ENCODE measurements around the gene TCEANC2.
"Not testable (repeated sequence)": the region's sequence is repeated elsewhere in the genome, so short reads cannot be mapped to it uniquely, and the experiment has no call there.

The TCEANC2 gene

DNA sequence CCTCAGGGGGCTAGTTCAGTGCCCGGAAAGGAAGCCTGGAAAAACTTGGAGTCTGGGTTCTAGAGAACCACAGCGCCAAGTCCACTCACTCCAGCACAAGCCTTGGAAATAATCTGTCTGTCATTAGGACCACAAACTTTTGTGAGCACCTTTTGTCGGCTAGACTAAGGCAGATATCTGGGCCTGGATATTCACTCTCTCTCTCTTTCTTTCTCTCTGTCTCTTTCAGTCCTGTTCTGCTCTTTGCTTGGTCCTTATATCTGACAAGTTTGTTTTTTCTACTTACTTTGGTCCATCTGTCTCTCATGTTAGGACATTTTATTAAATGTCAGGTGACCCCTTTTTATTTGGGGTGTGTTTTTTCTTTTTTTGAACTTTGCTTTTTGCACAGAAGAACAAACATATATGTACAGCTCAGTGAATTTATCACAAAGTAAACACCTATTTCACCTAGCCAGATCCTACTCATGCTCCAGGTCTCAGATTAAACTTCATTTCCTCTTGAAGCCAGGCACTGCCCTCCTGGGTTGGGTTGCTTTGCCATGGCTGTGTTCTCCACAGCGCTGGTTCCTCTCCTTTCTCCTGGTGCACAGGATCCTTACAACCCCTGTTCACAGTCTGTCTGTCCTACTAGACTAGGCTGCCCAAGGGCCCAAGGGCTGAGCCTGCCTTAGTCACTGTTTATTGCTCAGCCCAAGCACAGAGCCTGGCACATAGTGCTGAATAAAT lies 40.8 kb downstream of the TCEANC2 start:
- TF ChIP-seq, protein P1, sequence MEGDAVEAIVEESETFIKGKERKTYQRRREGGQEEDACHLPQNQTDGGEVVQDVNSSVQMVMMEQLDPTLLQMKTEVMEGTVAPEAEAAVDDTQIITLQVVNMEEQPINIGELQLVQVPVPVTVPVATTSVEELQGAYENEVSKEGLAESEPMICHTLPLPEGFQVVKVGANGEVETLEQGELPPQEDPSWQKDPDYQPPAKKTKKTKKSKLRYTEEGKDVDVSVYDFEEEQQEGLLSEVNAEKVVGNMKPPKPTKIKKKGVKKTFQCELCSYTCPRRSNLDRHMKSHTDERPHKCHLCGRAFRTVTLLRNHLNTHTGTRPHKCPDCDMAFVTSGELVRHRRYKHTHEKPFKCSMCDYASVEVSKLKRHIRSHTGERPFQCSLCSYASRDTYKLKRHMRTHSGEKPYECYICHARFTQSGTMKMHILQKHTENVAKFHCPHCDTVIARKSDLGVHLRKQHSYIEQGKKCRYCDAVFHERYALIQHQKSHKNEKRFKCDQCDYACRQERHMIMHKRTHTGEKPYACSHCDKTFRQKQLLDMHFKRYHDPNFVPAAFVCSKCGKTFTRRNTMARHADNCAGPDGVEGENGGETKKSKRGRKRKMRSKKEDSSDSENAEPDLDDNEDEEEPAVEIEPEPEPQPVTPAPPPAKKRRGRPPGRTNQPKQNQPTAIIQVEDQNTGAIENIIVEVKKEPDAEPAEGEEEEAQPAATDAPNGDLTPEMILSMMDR (IDR thresholded peaks at IDR 0.05; ENCODE audit: low read depth, low read length), result no peak
- DNase-seq (ENCODE audit: extremely low read depth, low read depth), result no peak

DNA sequence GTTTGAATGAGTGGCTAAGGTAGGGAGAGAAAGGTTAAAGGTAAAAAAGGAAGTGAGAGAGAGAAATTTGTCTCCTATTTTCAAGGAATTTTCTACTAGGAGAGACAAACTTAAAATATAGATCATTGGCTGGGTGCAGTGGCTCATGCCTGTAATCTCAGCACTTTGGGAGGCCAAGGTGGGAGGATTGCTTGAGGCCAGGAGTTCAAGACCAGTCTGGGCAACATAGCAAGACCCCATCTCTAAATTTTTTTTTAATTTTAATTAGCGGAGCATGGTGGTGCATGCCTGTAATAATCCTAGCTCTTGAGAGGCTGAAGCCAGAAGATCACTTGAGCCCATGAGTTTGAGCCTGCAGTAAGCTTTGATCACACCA lies 41.3 kb downstream of the TCEANC2 start:
- not testable (repeated sequence) for DNase-seq (ENCODE audit: extremely low read depth, low read depth)

DNA sequence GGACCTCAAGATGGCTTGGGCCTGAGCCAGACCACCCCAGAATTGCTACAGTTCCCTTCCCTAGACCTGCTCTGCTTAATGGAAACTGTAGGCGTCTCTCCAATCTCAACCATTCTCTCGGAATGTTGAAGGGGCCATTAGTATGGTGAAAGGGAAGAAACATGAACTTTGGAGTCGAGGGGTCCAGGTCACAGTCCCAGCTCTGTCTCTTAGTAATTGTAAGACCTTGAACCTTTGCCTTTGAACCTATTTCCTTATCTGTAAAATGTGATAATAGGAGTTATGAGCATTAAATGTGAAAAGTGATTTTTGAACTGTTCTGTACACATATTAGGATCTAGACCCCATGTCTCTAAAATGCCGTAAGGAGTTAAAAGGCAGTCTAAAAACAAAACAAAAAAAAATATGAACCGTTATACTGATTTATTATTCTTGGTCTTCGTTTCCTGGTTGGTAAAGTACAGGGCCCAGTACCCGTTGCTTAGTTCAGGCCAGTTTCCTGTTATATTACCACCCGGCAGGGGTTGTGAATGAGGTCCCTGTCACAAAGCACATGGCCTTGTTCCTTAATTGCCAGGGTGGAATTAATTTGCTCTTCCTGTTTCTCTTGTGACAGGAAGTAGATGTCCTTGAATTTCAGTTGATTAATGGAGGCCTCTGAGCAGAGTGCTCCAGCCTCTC lies 42.3 kb downstream of the TCEANC2 start:
- no peak for DNase-seq (ENCODE audit: extremely low read depth, low read depth)
- TF ChIP-seq, protein P1 (IDR thresholded peaks at IDR 0.05; ENCODE audit: low read depth, low read length), result no peak

DNA sequence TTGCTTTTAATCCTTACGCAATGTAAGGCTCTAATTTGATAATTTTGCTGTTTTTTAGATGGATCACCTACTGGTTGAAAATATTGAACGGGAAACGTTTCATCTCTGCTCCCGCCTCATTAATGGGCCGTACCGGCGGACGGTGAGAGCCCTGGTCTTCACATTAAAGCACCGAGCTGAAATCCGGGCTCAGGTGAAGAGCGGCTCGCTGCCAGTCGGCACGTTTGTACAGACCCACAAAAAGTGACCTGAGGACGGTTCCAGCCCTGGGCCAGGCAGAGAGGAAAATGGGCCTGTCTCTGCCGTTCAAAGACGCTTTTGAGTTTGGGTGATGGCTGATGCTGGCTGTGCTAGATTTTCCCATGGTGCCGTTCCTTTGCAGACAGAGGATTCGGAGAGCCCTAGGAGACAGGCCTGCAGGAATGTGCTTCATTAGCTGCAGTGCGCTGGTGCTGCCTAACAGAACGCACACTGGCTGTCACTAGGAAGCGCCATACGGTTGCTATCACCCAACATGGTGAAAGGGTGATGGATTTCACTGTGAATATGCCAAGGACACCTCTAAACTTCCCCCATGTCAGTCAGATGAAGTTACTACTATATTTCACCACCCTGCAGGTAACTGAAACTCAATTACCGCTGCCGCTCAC lies 42.9 kb downstream of the TCEANC2 start:
- TF ChIP-seq, protein P1 (IDR thresholded peaks at IDR 0.05; ENCODE audit: low read depth, low read length), result no peak

DNA sequence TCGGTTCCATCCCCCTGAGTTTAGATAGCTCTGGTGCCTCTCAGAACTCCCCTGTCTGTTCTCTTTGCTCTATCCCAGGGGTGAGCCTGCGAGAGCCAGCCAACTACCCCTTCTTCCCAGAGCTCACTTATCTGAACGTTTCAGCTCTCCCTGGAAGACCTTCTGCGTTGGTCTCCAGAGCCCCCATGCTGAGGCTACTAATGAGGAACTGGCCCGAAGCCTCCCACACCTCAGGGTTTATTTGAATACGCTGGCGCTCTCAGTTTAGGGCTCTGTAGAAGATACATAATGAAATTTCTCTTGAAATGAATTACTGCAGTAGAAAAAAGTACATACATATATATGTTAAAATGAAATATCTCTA lies 43.5 kb downstream of the TCEANC2 start:
- TF ChIP-seq, protein P1 (IDR thresholded peaks at IDR 0.05; ENCODE audit: low read depth, low read length), result no peak
- DNase-seq (ENCODE audit: extremely low read depth, low read depth), result no peak

More for the DNA sequence above, 42.9 kb downstream of the TCEANC2 start:
- DNase-seq (ENCODE audit: extremely low read depth, low read depth), result no peak

DNA sequence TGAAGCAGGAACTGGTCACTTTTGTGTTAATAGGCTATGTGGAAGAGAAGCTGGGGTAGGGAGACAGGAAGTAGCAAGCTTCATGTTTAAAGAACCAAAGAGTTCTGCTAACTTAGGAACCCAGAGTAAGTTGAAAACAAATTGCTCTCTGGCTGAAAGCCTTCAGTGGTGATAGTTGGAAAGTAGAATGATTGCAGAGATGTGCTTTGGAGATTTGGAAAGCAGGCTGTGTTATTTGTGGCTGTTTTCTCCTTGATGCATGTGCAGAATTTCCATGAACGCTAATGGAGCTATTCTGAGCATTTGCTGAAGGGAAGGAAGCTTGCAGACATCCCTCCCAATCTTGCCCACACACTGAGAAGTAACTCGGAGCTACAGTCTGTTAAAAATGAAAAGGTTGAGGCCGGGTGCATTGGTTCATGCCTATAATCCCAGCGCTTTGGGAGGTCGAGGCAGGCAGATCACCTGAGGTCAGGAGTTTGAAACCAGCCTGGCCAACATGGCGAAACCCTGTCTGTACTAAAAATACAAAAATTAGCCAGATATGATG lies 45.7 kb downstream of the TCEANC2 start:
- DNase-seq (ENCODE audit: extremely low read depth, low read depth), result no peak
- TF ChIP-seq, protein P1 (IDR thresholded peaks at IDR 0.05; ENCODE audit: low read depth, low read length), result no peak

DNA sequence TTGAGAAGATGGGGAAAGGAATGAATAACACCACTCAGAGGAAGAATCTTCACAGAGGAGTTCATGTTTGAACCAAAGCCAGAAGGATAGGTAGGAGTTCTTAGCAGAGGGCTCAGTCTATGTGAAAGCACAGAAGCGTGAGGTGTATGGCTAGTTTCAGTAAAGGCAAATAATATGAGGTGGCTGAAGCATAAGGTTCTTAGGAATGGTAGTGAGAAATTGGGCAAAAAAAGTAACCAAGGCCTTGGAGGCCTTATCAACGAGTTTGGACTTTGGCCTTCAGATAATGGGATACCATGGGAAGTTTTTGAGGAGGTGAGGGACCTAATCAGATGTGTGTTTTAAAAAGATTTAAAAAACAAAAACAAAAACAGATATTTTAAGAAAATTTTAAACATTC lies 47.1 kb downstream of the TCEANC2 start:
- DNase-seq (ENCODE audit: extremely low read depth, low read depth), result no peak
- TF ChIP-seq, protein P1 (IDR thresholded peaks at IDR 0.05; ENCODE audit: low read depth, low read length), result no peak
